ENCODE results near the gene KRT75. TPM values are rescaled to one million over a fixed set of nuclear protein-coding genes. Genes with fewer than 3 reads are reported as not detected.

Gene KRT75
- polyA plus RNA-seq, 2 of the 4 experiments (the other 2 are of a cell fraction) = not detected

- no peak for FAIRE-seq
- H3K9me3 ChIP-seq = peaks cover 5% of the 10 kb centered on the region; the same call in 1 of the 3 replicates
- no peak for TF ChIP-seq NFE2L2 (conservative IDR thresholded peaks at IDR 0.05; ENCODE audit: low read length)
- no peak for TF ChIP-seq CBX2 (IDR thresholded peaks at IDR 0.05; ENCODE audit: borderline replicate concordance, low read depth)
- no peak for TF ChIP-seq ESRRA (IDR thresholded peaks at IDR 0.05; ENCODE audit: borderline replicate concordance, low read length)
- TF ChIP-seq CBX8 (IDR thresholded peaks at IDR 0.05) = no peak
- no peaks in the 10 kb centered on the region for H3K4me1 ChIP-seq
- ChIA-PET CTCF (interaction anchor here (1.5 to 46.1 kb wide), 5 partner anchors 13 to 496 kb away, joined by 3 to 1221 read pairs (median 6); no protein-coding TSS in a partner anchor), POLR2A (no interaction called here)
- DNase-seq (ENCODE audit: low read depth in 1 of 2, low spot score in 1 of 2) = no peak
- H3K4me3 ChIP-seq = no peak overlapping the region
- no peak for ATAC-seq
- peak overlapping the region in 1 of 2 experiments; percentile 11; a peak in 1 of 6 replicates for H3K27ac ChIP-seq
- H3K4me2 ChIP-seq = no peak overlapping the region
- 90% methylated on average over 6 of the region's 8 CpGs for WGBS (ENCODE audit: missing lambda C conversion rate)
These were observed 56.9 kb downstream of the KRT75 start for GRCh38 chr12:52377266-52377665.

Other genes starting within 250 kb of the KRT75 start
- gene KRT80, start 242.4 kb downstream of the KRT75 start, polyA plus RNA-seq (2011; rRNA removed) = 59.8 and 63.1 TPM in 2 replicates
- gene KRT80, start 242.4 kb downstream of the KRT75 start, polyA plus RNA-seq (2017; fragmentation: RNase III; extraction: RNeasy Plus Mini Kit Qiagen cat#74134 plus additional on column Dnase treatment) = 38.3 to 56.4 TPM (median 46.0 TPM) in 3 replicates
- 2,033 and 2,623 TPM in 2 replicates for gene KRT7, start 201.1 kb downstream of the KRT75 start, polyA plus RNA-seq (2011; rRNA removed)
- 3,055 to 3,652 TPM (median 3,189 TPM) in 3 replicates for gene KRT7, start 201.1 kb downstream of the KRT75 start, polyA plus RNA-seq (2017; fragmentation: RNase III; extraction: RNeasy Plus Mini Kit Qiagen cat#74134 plus additional on column Dnase treatment)
- 23.5 and 43.0 TPM in 2 replicates for gene KRT86, start 159.7 kb downstream of the KRT75 start, polyA plus RNA-seq (2011; rRNA removed)
- gene KRT86, start 159.7 kb downstream of the KRT75 start, polyA plus RNA-seq (2017; fragmentation: RNase III; extraction: RNeasy Plus Mini Kit Qiagen cat#74134 plus additional on column Dnase treatment) = 331 to 441 TPM (median 378 TPM) in 3 replicates
- gene KRT81, start 142.8 kb downstream of the KRT75 start, polyA plus RNA-seq (2011; rRNA removed) = 1,799 and 1,935 TPM in 2 replicates
- 3,419 to 3,643 TPM (median 3,445 TPM) in 3 replicates for gene KRT81, start 142.8 kb downstream of the KRT75 start, polyA plus RNA-seq (2017; fragmentation: RNase III; extraction: RNeasy Plus Mini Kit Qiagen cat#74134 plus additional on column Dnase treatment)
- gene KRT83, start 113.0 kb downstream of the KRT75 start, polyA plus RNA-seq (2011; rRNA removed) = 11.6 and 20.4 TPM in 2 replicates
- 43.3 to 52.1 TPM (median 44.8 TPM) in 3 replicates for gene KRT83, start 113.0 kb downstream of the KRT75 start, polyA plus RNA-seq (2017; fragmentation: RNase III; extraction: RNeasy Plus Mini Kit Qiagen cat#74134 plus additional on column Dnase treatment)
- gene KRT85, start 66.9 kb downstream of the KRT75 start, polyA plus RNA-seq (2011; rRNA removed) = 0.07 TPM in 1 of 2 replicates, not detected in the other
- gene KRT85, start 66.9 kb downstream of the KRT75 start, polyA plus RNA-seq (2017; fragmentation: RNase III; extraction: RNeasy Plus Mini Kit Qiagen cat#74134 plus additional on column Dnase treatment) = 2.9 to 4.8 TPM (median 3.7 TPM) in 3 replicates
- gene KRT84, start 48.7 kb downstream of the KRT75 start, polyA plus RNA-seq (2011; rRNA removed) = not detected in 2 replicates
- not detected in 3 replicates for gene KRT84, start 48.7 kb downstream of the KRT75 start, polyA plus RNA-seq (2017; fragmentation: RNase III; extraction: RNeasy Plus Mini Kit Qiagen cat#74134 plus additional on column Dnase treatment)
- not detected in 2 replicates for gene KRT82, start 28.0 kb downstream of the KRT75 start, polyA plus RNA-seq (2011; rRNA removed)
- not detected in 3 replicates for gene KRT82, start 28.0 kb downstream of the KRT75 start, polyA plus RNA-seq (2017; fragmentation: RNase III; extraction: RNeasy Plus Mini Kit Qiagen cat#74134 plus additional on column Dnase treatment)
- not detected in 2 replicates for gene KRT6B, start 17.8 kb upstream of the KRT75 start, polyA plus RNA-seq (2011; rRNA removed)
- not detected in 3 replicates for gene KRT6B, start 17.8 kb upstream of the KRT75 start, polyA plus RNA-seq (2017; fragmentation: RNase III; extraction: RNeasy Plus Mini Kit Qiagen cat#74134 plus additional on column Dnase treatment)
- not detected in 2 replicates for gene KRT6C, start 39.4 kb upstream of the KRT75 start, polyA plus RNA-seq (2011; rRNA removed)
- gene KRT6C, start 39.4 kb upstream of the KRT75 start, polyA plus RNA-seq (2017; fragmentation: RNase III; extraction: RNeasy Plus Mini Kit Qiagen cat#74134 plus additional on column Dnase treatment) = not detected in 3 replicates
- 0.04 and 0.09 TPM in 2 replicates for gene KRT6A, start 58.9 kb upstream of the KRT75 start, polyA plus RNA-seq (2011; rRNA removed)
- 0.07 to 0.14 TPM (median 0.11 TPM) in 3 replicates for gene KRT6A, start 58.9 kb upstream of the KRT75 start, polyA plus RNA-seq (2017; fragmentation: RNase III; extraction: RNeasy Plus Mini Kit Qiagen cat#74134 plus additional on column Dnase treatment)
- gene KRT5, start 86.0 kb upstream of the KRT75 start, polyA plus RNA-seq (2011; rRNA removed) = 0.06 TPM in 1 of 2 replicates, not detected in the other
- gene KRT5, start 86.0 kb upstream of the KRT75 start, polyA plus RNA-seq (2017; fragmentation: RNase III; extraction: RNeasy Plus Mini Kit Qiagen cat#74134 plus additional on column Dnase treatment) = 0.08 to 0.25 TPM in 2 of 3 replicates, not detected in the other
- gene KRT71, start 118.8 kb upstream of the KRT75 start, polyA plus RNA-seq (2011; rRNA removed) = not detected in 2 replicates
- gene KRT71, start 118.8 kb upstream of the KRT75 start, polyA plus RNA-seq (2017; fragmentation: RNase III; extraction: RNeasy Plus Mini Kit Qiagen cat#74134 plus additional on column Dnase treatment) = not detected in 3 replicates
- not detected in 2 replicates for gene KRT74, start 139.5 kb upstream of the KRT75 start, polyA plus RNA-seq (2011; rRNA removed)
- not detected in 3 replicates for gene KRT74, start 139.5 kb upstream of the KRT75 start, polyA plus RNA-seq (2017; fragmentation: RNase III; extraction: RNeasy Plus Mini Kit Qiagen cat#74134 plus additional on column Dnase treatment)
- gene KRT72, start 167.1 kb upstream of the KRT75 start, polyA plus RNA-seq (2011; rRNA removed) = not detected in 2 replicates
- not detected in 3 replicates for gene KRT72, start 167.1 kb upstream of the KRT75 start, polyA plus RNA-seq (2017; fragmentation: RNase III; extraction: RNeasy Plus Mini Kit Qiagen cat#74134 plus additional on column Dnase treatment)
- gene KRT73, start 184.2 kb upstream of the KRT75 start, polyA plus RNA-seq (2011; rRNA removed) = not detected in 2 replicates
- gene KRT73, start 184.2 kb upstream of the KRT75 start, polyA plus RNA-seq (2017; fragmentation: RNase III; extraction: RNeasy Plus Mini Kit Qiagen cat#74134 plus additional on column Dnase treatment) = not detected in 3 replicates
- 0.09 TPM in 1 of 2 replicates, not detected in the other for gene KRT2, start 217.8 kb upstream of the KRT75 start, polyA plus RNA-seq (2011; rRNA removed)
- gene KRT2, start 217.8 kb upstream of the KRT75 start, polyA plus RNA-seq (2017; fragmentation: RNase III; extraction: RNeasy Plus Mini Kit Qiagen cat#74134 plus additional on column Dnase treatment) = 0.08 TPM in 1 of 3 replicates, not detected in the others
- not detected in 2 replicates for gene KRT1, start 246.0 kb upstream of the KRT75 start, polyA plus RNA-seq (2011; rRNA removed)
- not detected in 3 replicates for gene KRT1, start 246.0 kb upstream of the KRT75 start, polyA plus RNA-seq (2017; fragmentation: RNase III; extraction: RNeasy Plus Mini Kit Qiagen cat#74134 plus additional on column Dnase treatment)